NB4 (cell line): ENCODE results near the gene SCFD2.

Source experiments
- POLR2A ChIP-seq: IDR thresholded peaks from 2 replicates; pipeline ENCODE4 v1.6.1; 2011; ENCODE audit warnings: mild to moderate bottlenecking; ENCODE audit not compliant: insufficient read length; ENCODE audit errors: extremely low read depth
- TF ChIP-seq, protein P1 (sequence below): IDR thresholded peaks from one replicate; pipeline ENCODE4 v1.5.1; 2012; ENCODE audit warnings: low read depth, low read length

DNA sequence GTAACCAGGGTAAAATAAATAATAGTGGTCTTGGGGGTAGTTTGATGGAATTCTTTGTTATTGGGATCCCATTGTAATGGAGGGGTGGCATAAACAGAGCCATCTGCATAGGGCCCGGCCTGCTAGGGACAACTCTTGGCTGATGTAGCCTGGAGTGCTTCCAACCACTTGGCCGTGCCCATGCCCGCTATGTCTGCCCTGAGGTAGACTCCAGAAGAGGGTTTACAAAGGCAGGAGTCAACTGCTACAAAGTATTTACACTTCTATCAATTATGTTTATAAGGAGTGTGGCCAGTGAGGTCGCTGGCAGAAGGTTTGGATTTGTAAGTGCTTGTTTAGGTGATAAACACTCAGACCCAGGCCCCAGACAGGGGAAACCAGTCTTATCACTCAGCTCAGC is 495.6 kb downstream of the SCFD2 start:
- TF ChIP-seq POLR2A = no peak
- TF ChIP-seq, protein P1, sequence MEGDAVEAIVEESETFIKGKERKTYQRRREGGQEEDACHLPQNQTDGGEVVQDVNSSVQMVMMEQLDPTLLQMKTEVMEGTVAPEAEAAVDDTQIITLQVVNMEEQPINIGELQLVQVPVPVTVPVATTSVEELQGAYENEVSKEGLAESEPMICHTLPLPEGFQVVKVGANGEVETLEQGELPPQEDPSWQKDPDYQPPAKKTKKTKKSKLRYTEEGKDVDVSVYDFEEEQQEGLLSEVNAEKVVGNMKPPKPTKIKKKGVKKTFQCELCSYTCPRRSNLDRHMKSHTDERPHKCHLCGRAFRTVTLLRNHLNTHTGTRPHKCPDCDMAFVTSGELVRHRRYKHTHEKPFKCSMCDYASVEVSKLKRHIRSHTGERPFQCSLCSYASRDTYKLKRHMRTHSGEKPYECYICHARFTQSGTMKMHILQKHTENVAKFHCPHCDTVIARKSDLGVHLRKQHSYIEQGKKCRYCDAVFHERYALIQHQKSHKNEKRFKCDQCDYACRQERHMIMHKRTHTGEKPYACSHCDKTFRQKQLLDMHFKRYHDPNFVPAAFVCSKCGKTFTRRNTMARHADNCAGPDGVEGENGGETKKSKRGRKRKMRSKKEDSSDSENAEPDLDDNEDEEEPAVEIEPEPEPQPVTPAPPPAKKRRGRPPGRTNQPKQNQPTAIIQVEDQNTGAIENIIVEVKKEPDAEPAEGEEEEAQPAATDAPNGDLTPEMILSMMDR = no peak
